Neural progenitor cell (in vitro differentiated cells): ENCODE measurements around the gene WSCD2.

Source experiments
- CTCF ChIP-seq: fragments of 200-600 bp; sonication (generic); IDR thresholded peaks from 2 replicates; pipeline ENCODE4 v1.5.1; 2017; ENCODE audit warnings: antibody characterized with exemption, mild to moderate bottlenecking
- EZH2 ChIP-seq: fragments of 200-600 bp; sonication (generic); IDR thresholded peaks from 2 replicates; pipeline ENCODE4 v1.6.1; 2017; ENCODE audit warnings: antibody characterized with exemption, mild to moderate bottlenecking, moderate library complexity

GRCh38 chr12:108177131-108177530, 48.0 kb downstream of the WSCD2 start:
- TF ChIP-seq CTCF: no peak
- no peak for TF ChIP-seq EZH2
